ENCODE results near the gene CLDN7.

Gene CLDN7

GRCh38 chr17:7238420-7239090 lies 23.7 kb downstream of the CLDN7 start:
- DNase-seq (ENCODE audit: low read depth in 4 of 4, low spot score in 1 of 4) = no peak

DNA sequence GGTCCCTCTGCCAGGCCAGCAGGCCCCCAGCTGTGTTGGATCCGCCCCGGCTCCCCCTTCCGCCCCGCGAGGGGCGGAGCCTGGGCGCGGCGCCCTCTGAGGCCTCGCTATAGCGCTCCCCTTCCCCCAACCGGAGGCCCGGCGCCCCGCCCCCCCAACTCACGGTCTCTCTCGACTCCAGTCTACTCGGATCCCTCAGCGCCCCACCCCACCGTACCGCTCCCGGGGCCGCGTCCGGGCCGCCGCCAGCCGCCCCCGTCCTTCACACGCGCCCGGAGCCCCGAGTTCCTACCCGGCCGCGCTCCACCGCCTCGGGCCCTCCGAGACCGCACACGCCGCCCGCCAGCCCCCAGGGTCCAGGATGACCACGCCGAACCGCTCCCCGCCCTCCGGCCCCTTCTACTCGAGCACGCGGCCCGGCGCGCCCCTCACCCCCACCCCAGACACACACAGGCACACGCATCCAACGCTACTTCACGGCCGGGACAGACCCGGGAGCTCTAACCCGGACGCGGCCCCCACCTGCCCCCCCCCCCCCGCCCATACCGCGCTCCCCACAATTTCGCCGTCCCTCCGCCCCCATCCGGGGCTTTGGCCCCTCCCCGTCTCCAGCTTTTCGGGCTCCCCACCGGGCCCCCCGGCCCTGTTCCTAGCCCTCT lies 24.4 kb downstream of the CLDN7 start:
- DNase-seq (ENCODE audit: low read depth in 4 of 4, low spot score in 1 of 4) = peak; percentile 69 to 87 (median 82)

- no peak for DNase-seq (ENCODE audit: low read depth in 4 of 4, low spot score in 1 of 4)
These were observed 25.0 kb downstream of the CLDN7 start for GRCh38 chr17:7237266-7237760.

GRCh38 chr17:7236808-7237207 lies 25.5 kb downstream of the CLDN7 start:
- DNase-seq (ENCODE audit: low read depth in 4 of 4, low spot score in 1 of 4) = no peak

DNA sequence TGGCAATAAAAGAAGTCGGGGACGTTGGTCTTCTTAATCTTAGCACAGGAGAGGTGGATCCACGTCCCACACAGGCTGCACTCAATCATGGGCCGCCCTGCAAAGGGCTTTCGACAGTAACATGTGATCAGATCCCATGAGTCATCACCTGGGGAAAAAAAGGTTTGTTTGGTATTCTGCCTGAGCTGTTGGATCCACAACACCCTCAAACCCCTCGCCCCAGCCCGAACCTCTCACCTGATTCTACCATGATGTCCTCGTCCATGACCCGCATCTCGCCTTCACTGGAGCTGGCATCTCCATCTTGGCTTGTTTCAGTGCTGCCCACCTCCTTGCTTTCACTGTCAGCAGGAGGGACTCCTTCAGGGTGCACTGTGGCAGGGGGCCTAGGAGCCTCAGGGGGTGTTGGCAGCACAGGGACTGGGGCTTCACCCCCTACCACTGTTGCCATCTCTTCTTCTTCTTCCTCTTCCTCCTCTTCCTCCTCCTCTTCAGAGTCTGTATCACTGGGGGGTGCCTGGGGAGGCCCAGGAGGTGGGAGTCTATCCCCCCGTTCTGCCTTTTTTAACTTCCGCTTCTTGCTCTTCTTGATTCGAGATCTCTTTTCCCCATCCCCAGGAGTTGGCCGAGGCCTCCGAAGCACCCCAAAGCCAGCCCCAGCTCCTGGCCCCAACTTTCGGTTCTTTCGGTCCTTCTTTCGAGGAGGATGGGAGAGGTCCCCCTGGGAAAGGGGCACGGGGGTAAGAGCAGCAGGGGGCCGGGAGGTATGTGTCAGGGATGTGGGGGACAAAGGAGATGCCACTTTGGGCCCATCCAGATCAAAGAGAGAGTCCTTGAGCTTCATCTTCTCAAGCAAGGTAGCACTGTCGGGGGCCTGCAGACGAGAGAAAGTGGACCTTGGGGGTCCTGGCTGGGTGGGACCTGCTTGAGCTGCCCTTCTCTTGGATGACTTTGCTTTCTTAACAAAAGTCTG lies 26.3 kb downstream of the CLDN7 start:
- no peak for DNase-seq (ENCODE audit: low read depth in 4 of 4, low spot score in 1 of 4)

DNA sequence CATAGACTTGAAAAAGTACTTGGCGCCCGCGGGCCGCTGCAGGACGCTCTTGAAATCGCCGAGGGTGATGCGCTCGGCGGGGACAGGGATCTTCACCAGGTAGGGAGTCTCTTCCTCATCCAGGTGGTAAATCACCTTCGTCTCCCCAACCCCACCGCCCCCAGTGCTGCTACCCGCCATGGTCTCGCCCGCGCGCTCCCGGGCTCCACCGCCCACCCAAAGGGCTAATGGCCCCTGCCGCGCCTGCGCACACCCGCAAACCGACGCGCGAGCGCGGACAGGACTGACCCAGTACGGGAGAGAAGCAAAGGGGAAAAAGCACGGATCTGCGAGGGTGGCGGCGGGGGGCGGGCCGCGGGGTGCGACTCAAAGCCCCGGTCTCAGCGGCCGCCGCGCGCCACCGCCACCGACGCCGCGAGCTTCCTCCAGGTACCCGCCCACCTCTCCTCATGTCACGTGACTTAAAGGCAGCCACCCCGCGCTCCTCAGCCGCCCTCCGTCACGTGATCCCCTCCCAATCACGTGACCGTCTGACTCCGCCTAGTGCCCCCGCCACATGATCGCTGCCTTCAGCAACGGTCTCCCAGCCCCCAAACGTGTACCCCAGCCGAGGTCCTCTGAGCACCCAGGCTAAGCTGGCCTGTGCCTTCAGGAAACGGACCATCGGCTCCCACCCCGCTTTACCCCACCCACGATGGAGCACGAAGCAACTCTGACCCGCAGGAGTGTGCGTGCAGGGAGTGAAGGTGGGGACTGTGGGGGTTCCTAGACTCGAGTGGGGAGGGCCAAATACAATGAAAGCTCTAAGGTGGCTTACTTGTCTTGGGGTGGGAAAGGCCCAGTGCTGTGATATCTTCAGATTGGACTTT lies 28.0 kb downstream of the CLDN7 start, which contains the start of gene DVL2:
TSS of gene DVL2 (minus strand) at position 435 of the 869 bp plus-strand sequence. CDS start at position 180, 255 bp downstream.
- peak; percentile 86 to 94 (median 88) for DNase-seq (ENCODE audit: low read depth in 4 of 4, low spot score in 1 of 4)

GRCh38 chr17:7233701-7234082 lies 28.6 kb downstream of the CLDN7 start:
- no peak for DNase-seq (ENCODE audit: low read depth in 4 of 4, low spot score in 1 of 4)

DNA sequence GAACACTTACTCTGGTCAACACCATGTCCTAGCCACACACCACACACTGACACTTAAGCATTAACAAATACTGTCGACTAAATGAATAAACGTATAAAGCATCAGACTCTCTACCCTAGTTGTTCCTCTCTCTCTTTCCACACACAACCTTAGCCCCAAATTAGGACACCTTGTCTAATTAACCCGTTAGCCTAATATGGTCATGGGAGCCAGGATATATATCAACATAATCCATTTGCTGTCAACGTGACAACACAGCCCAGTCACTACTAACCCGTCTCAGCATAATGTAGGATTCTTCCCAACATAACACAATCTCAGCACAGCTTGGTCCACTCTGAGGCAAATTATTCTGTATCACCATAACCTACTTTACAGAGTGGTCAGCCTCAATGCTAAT lies 30.2 kb downstream of the CLDN7 start:
- no peak for DNase-seq (ENCODE audit: low read depth in 4 of 4, low spot score in 1 of 4)

- no peak for DNase-seq (ENCODE audit: low read depth in 4 of 4, low spot score in 1 of 4)
These were observed 32.8 kb downstream of the CLDN7 start for GRCh38 chr17:7229504-7229903.

DNA sequence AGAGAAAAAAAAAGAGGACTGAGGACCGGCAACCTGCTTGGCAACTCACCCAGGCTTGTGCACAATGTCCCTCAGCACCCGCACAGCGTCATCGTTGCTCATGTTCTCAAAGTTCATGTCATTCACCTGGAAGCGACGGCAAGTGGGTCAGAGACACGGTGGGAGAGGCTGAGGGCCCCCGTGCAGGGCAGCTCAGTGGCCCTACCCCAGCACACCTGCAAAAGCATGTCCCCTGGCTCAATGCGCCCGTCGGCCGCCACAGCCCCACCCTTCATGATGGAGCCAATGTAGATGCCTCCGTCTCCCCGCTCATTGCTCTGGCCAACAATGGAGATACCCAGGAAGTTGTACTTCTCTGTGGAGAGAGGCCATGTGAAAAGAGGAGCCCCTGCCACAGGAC lies 33.4 kb downstream of the CLDN7 start:
- DNase-seq (ENCODE audit: low read depth in 4 of 4, low spot score in 1 of 4) = no peak

DNA sequence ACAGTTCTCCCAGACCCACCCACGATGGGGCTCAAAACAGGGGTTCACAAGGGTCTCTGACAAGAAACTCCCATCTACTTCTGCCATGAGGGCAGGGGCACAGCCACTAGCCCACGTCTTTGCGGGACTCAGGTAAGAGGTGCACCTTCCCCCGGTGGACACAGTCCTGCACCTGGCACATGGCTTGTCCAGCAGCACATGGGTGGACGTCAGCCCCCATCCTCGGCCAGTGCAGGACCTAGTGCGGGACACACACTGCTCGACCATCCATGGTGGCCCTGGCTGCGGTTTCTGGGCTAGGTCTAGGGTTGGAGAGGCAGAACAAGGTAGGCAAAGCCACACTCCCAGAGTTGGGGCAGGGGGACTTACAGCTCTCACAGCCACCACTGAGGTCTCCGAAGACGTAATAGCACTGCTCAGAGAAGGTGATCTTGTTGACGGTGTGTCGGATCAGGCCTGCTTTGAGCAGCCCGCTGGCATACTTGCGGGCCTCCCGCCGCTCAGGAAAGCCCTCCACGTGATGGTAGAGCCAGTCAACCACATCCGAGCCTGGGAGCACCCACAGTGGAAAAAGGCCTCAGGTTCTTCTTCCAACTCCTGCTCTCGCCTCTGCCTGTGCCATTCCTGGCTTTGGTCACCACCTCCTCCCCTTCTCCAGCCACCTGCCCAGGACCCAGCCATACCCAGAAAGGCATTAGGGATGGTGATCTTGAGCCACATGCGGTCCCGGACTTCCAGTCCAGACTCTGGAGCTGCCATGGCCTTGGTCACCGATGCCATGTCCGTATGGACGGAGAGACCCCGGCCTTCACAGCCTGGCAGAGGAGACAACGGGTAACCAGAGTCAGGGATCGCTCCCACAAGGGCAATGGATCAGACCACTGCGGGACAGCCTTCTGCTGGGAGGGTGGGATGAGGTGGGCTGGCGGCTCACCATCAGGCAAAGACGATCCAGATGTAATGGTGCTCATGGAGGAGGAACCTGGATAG lies 35.3 kb downstream of the CLDN7 start:
- no peak for DNase-seq (ENCODE audit: low read depth in 4 of 4, low spot score in 1 of 4)

DNA sequence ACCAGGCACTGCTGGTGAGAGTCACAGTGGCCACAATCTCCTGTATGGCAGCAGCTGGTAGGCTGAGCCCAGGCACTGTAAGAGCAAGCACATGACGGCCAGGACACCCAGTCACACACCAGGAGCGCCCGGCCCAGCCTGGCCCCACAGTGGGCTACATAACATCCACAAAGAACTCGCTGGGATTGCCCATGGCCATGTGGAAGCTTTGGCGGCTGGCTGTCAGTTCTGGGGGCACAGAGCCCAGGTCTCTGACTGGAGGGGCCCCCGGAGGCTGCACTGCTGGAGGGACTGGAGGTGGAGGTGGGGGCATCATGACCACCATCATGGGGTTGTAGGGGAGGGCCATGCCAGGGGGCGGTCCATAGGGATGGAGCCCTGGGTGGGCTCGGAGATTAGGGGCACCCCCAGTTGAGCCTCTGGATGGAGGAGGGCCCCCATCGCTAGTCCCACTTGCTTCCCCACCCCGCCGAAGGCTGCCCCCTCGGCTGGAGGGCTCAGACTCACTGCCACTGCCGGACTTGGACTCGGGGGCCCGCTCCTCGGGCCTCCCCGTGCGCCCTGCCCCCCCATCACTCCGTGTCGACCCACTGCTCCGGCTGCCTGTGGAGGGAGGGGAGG lies 36.5 kb downstream of the CLDN7 start:
- no peak for DNase-seq (ENCODE audit: low read depth in 4 of 4, low spot score in 1 of 4)

GRCh38 chr17:7224661-7225111 lies 37.6 kb downstream of the CLDN7 start:
- DNase-seq (ENCODE audit: low read depth in 4 of 4, low spot score in 1 of 4) = no peak

GRCh38 chr17:7224110-7224509 lies 38.2 kb downstream of the CLDN7 start:
- DNase-seq (ENCODE audit: low read depth in 4 of 4, low spot score in 1 of 4) = no peak

GRCh38 chr17:7223375-7223774 lies 38.9 kb downstream of the CLDN7 start:
- DNase-seq (ENCODE audit: low read depth in 4 of 4, low spot score in 1 of 4) = no peak

DNA sequence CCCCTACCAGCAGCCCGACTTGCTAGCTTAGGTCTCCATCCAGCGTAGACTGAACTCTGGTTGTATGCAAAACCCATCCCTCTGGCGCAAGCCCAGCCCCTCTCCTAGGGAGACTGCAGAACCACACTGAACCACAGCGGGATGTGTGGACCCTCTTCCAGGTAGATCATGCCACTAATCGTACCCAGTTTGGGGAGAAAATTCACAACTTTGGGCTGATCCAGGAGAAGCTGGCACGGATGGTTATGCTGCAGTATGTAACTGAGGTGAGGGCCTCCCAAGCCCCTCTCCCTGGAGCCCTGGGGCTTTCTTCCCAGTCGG lies 39.3 kb downstream of the CLDN7 start:
- DNase-seq (ENCODE audit: low read depth in 4 of 4, low spot score in 1 of 4) = no peak

DNA sequence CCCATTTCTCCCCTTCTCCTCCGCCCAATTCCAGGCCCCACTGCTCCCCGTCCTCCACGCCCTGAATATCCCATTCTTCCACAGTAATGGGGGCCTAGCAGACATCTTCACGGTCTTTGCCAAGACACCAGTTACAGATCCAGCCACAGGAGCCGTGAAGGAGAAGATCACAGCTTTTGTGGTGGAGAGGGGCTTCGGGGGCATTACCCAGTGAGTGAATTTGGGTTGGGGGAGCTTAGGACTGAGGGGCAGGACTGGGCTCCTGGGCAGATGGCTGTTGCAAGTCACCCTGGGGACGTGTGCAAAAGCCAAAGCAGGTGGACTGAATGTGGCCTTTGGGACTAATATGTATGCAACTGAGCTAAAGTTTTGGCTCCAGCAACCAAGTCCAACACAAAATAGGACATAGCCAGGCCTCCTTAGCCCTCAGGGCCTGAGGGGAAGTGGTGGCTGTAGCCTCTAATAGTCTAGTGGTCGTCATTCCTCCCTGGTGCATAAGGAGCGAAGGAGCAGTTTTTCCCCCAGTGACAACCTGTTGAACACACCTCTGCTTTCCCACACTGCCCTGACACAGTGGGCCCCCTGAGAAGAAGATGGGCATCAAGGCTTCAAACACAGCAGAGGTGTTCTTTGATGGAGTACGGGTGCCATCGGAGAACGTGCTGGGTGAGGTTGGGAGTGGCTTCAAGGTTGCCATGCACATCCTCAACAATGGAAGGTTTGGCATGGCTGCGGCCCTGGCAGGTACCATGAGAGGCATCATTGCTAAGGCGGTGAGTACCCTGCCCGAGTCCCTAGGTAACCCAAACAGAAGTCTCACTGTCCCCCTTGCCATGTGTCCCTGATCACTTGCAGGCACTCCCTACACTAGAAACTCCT lies 39.9 kb downstream of the CLDN7 start:
- DNase-seq (ENCODE audit: low read depth in 4 of 4, low spot score in 1 of 4) = no peak

Data from stimulated activated CD4-positive, alpha-beta T cell treated with anti-CD3 and anti-CD28 coated beads, Interleukin-1b, Interleukin-23, amount 100 ng/mL, for 24 hours (primary cell).